Smooth muscle cell (in vitro differentiated cells): ENCODE data around the gene VARS2. TPM values are rescaled to one million over a fixed set of nuclear protein-coding genes. Genes with fewer than 3 reads are reported as not detected.

ENCODE experiments used
- DNase-seq: peaks from one replicate; lab custom pipeline; 2025; ENCODE audit not compliant: unreplicated experiment; lab: John Stamatoyannopoulos, UW
- H2AFZ ChIP-seq: fragments of 200-600 bp; sonication (generic); 2 replicates; pipeline ENCODE4 v1.6.0; 2016; ENCODE audit warnings: antibody characterized with exemption, low read depth, mild to moderate bottlenecking
- H3F3A ChIP-seq: fragments of 200-600 bp; sonication (generic); 2 replicates; pipeline ENCODE4 v1.6.0; 2017; ENCODE audit warnings: antibody characterized with exemption, low read depth
- H3K27ac ChIP-seq: fragments of 200-600 bp; sonication (generic); 2 replicates; pipeline ENCODE4 v1.5.1; 2016; ENCODE audit warnings: low read depth, mild to moderate bottlenecking
- H3K27me3 ChIP-seq: fragments of 200-600 bp; sonication (generic); 2 replicates; pipeline ENCODE4 v1.6.1; 2016; ENCODE audit warnings: low read depth, mild to moderate bottlenecking
- H3K36me3 ChIP-seq: fragments of 200-600 bp; sonication (generic); 2 replicates; pipeline ENCODE4 v1.5.1; 2016; ENCODE audit warnings: low read depth
- H3K4me1 ChIP-seq: fragments of 200-600 bp; sonication (generic); 2 replicates; pipeline ENCODE4 v1.5.1; 2016; ENCODE audit warnings: low read depth
- H3K4me2 ChIP-seq: fragments of 200-600 bp; sonication (generic); 2 replicates; pipeline ENCODE4 v1.6.0; 2016; ENCODE audit warnings: mild to moderate bottlenecking
- H3K4me3 ChIP-seq: fragments of 200-600 bp; sonication (generic); 2 replicates; pipeline ENCODE4 v1.5.1; 2016; ENCODE audit warnings: mild to moderate bottlenecking
- H3K79me2 ChIP-seq: fragments of 200-600 bp; sonication (generic); 2 replicates; pipeline ENCODE4 v1.6.0; 2016; ENCODE audit warnings: low read depth, mild to moderate bottlenecking
- H3K9ac ChIP-seq: fragments of 200-600 bp; sonication (generic); 2 replicates; pipeline ENCODE4 v1.6.0; 2016; ENCODE audit warnings: low read depth
- H3K9me3 ChIP-seq: fragments of 200-600 bp; sonication (generic); replicated peaks from 2 replicates; pipeline ENCODE4 v1.5.1; 2016; ENCODE audit warnings: low read depth
- H4K20me1 ChIP-seq: fragments of 200-600 bp; sonication (generic); 2 replicates; pipeline ENCODE4 v1.6.0; 2016; ENCODE audit warnings: low read depth
- CTCF ChIP-seq: fragments of 200-600 bp; sonication (generic); IDR thresholded peaks from 2 replicates; pipeline ENCODE4 v1.5.1; 2017; ENCODE audit warnings: borderline replicate concordance, mild to moderate bottlenecking, antibody characterized with exemption; ENCODE audit not compliant: insufficient read depth, poor library complexity, severe bottlenecking
- WGBS: methylation state at CpG from one replicate; pipeline ENCODE4 v1.1.7; 2016; ENCODE audit warnings: low lambda C conversion rate; 5-methylcytosine and 5-hydroxymethylcytosine counted together
- polyA plus RNA-seq: library from polyadenylated mRNA; unstranded; fragments of >200 nt; fragmentation: Nextera tagmentation; extraction: Ambion mirVana; gene quantifications from 2 replicates; pipeline ENCODE4 v1.2.1, GENCODE V29; 2016
- total RNA-seq: library from RNA; depleted of rRNA; stranded (reverse); fragments of >200 nt; gene quantifications from 2 replicates; pipeline ENCODE4 v1.2.3, GENCODE V29; 2014

VARS2 gene
- total and polyA plus RNA-seq, 2 experiments from 2014 or later = 15.1 to 15.4 TPM

- Histone ChIP-seq H3K27ac (no peak overlapping the region), H3K9me3 (no peaks in the 10 kb centered on the region), H3K4me2 (no peak overlapping the region), H2AFZ (no peak overlapping the region), H3K4me3 (no peak overlapping the region), H4K20me1 (peaks cover 24% of the 10 kb centered on the region), H3K9ac (no peak overlapping the region), H3K79me2 (no peaks in the 10 kb centered on the region), H3F3A (no peaks in the 10 kb centered on the region), H3K27me3 (no peaks in the 10 kb centered on the region), H3K4me1 (no peaks in the 10 kb centered on the region), H3K36me3 (no peaks in the 10 kb centered on the region)
- no peak for TF ChIP-seq CTCF
- whole genome bisulfite sequencing = 94% methylated on average over 3 of the region's 3 CpGs
- no peak for DNase-seq
Measured at GRCh38 chr6:30894935-30895334, 19.1 kb upstream of the VARS2 start.

GRCh38 chr6:30895343-30895742 is 18.7 kb upstream of the VARS2 start:
- Histone ChIP-seq H3K4me3 (no peak overlapping the region), H3K27ac (no peak overlapping the region), H4K20me1 (peaks cover 20% of the 10 kb centered on the region), H3K36me3 (no peaks in the 10 kb centered on the region), H3K9ac (no peak overlapping the region), H3K4me1 (no peaks in the 10 kb centered on the region), H3K4me2 (no peak overlapping the region), H2AFZ (no peak overlapping the region), H3K79me2 (no peaks in the 10 kb centered on the region), H3K27me3 (no peaks in the 10 kb centered on the region), H3K9me3 (no peaks in the 10 kb centered on the region), H3F3A (no peaks in the 10 kb centered on the region)
- TF ChIP-seq CTCF = no peak
- 91% methylated on average over 5 of the region's 10 CpGs for WGBS
- no peak for DNase-seq

GRCh38 chr6:30896541-30896940 is 17.5 kb upstream of the VARS2 start:
- Histone ChIP-seq H3F3A (no peaks in the 10 kb centered on the region), H3K4me1 (no peaks in the 10 kb centered on the region), H3K4me2 (no peak overlapping the region), H3K79me2 (no peaks in the 10 kb centered on the region), H3K36me3 (no peaks in the 10 kb centered on the region), H3K4me3 (no peak overlapping the region), H3K27ac (no peak overlapping the region), H2AFZ (no peak overlapping the region), H3K9me3 (no peaks in the 10 kb centered on the region), H3K9ac (no peak overlapping the region), H4K20me1 (peaks cover 12% of the 10 kb centered on the region), H3K27me3 (no peaks in the 10 kb centered on the region)
- WGBS = 93% methylated on average over 13 of the region's 13 CpGs
- no peak for TF ChIP-seq CTCF
- DNase-seq = no peak

GRCh38 chr6:30897882-30898281 is 16.2 kb upstream of the VARS2 start:
- Histone ChIP-seq H3F3A (no peaks in the 10 kb centered on the region), H3K27ac (no peak overlapping the region), H3K36me3 (no peaks in the 10 kb centered on the region), H3K9ac (no peak overlapping the region), H3K4me3 (no peak overlapping the region), H3K4me2 (no peak overlapping the region), H4K20me1 (peaks cover 4% of the 10 kb centered on the region), H3K9me3 (no peaks in the 10 kb centered on the region), H3K79me2 (no peaks in the 10 kb centered on the region), H3K4me1 (no peaks in the 10 kb centered on the region), H3K27me3 (no peaks in the 10 kb centered on the region), H2AFZ (no peak overlapping the region)
- no peak for TF ChIP-seq CTCF
- 98% methylated on average over 16 of the region's 16 CpGs for WGBS
- no peak for DNase-seq
